ENCODE results near the gene MRPS21. TPM values are rescaled to one million over a fixed set of nuclear protein-coding genes. Genes with fewer than 3 reads are reported as not detected.

The MRPS21 gene
- 60.1 TPM for polyA plus RNA-seq (2012; ENCODE audit: missing spikeins)

GRCh38 chr1:150293433-150294253, at the start of gene MRPS21:
Gene MRPS21, plus strand, starts transcription at chr1:150293861. Its CDS starts 506 bp downstream, at chr1:150294367.
- TF ChIP-seq POLR2AphosphoS5 (IDR thresholded peaks at IDR 0.05; ENCODE audit: low read depth, low read length) (peak; percentile 96), POLR2A (IDR thresholded peaks at IDR 0.05; ENCODE audit: low read depth, low read length) (peak; percentile 98), TAF1 (IDR thresholded peaks at IDR 0.05; ENCODE audit: borderline replicate concordance, low read depth, low read length) (peak; percentile 84)
- DNase-seq (ENCODE audit: insufficient read length) (peak; percentile 78), FAIRE-seq (peak; percentile 95)

- TF ChIP-seq POLR2AphosphoS5 (IDR thresholded peaks at IDR 0.05; ENCODE audit: low read depth, low read length): no peak
- no peak for TF ChIP-seq POLR2A (IDR thresholded peaks at IDR 0.05; ENCODE audit: low read depth, low read length)
- no peak for TF ChIP-seq TAF1 (IDR thresholded peaks at IDR 0.05; ENCODE audit: borderline replicate concordance, low read depth, low read length)
- FAIRE-seq (no peak), DNase-seq (ENCODE audit: insufficient read length) (no peak)
Measured at GRCh38 chr1:150249936-150250335, 43.7 kb upstream of the MRPS21 start.

- FAIRE-seq (no peak), DNase-seq (ENCODE audit: insufficient read length) (no peak)
- TF ChIP-seq TAF1 (IDR thresholded peaks at IDR 0.05; ENCODE audit: borderline replicate concordance, low read depth, low read length) (no peak), POLR2AphosphoS5 (IDR thresholded peaks at IDR 0.05; ENCODE audit: low read depth, low read length) (no peak), POLR2A (IDR thresholded peaks at IDR 0.05; ENCODE audit: low read depth, low read length) (no peak)
Measured at GRCh38 chr1:150256198-150256553, 37.5 kb upstream of the MRPS21 start.

- no peak for DNase-seq (ENCODE audit: insufficient read length)
- TF ChIP-seq POLR2A (IDR thresholded peaks at IDR 0.05; ENCODE audit: low read depth, low read length) (no peak), POLR2AphosphoS5 (IDR thresholded peaks at IDR 0.05; ENCODE audit: low read depth, low read length) (no peak), TAF1 (IDR thresholded peaks at IDR 0.05; ENCODE audit: borderline replicate concordance, low read depth, low read length) (no peak)
- no peak for FAIRE-seq
Measured at GRCh38 chr1:150256554-150257341, 36.9 kb upstream of the MRPS21 start.

GRCh38 chr1:150257624-150258585, 35.8 kb upstream of the MRPS21 start, which contains the start of gene CA14:
Gene CA14, plus strand, starts transcription at chr1:150257774. Its CDS starts 355 bp downstream, at chr1:150258129.
- TF ChIP-seq POLR2AphosphoS5 (IDR thresholded peaks at IDR 0.05; ENCODE audit: low read depth, low read length) (no peak), POLR2A (IDR thresholded peaks at IDR 0.05; ENCODE audit: low read depth, low read length) (no peak), TAF1 (IDR thresholded peaks at IDR 0.05; ENCODE audit: borderline replicate concordance, low read depth, low read length) (no peak)
- DNase-seq (ENCODE audit: insufficient read length): no peak
- FAIRE-seq: no peak

- FAIRE-seq (no peak), DNase-seq (ENCODE audit: insufficient read length) (no peak)
Measured at GRCh38 chr1:150259217-150259616, 34.4 kb upstream of the MRPS21 start.

GRCh38 chr1:150259758-150260669, 33.6 kb upstream of the MRPS21 start:
- TF ChIP-seq POLR2A (IDR thresholded peaks at IDR 0.05; ENCODE audit: low read depth, low read length) (no peak), POLR2AphosphoS5 (IDR thresholded peaks at IDR 0.05; ENCODE audit: low read depth, low read length) (no peak), TAF1 (IDR thresholded peaks at IDR 0.05; ENCODE audit: borderline replicate concordance, low read depth, low read length) (no peak)
- no peak for DNase-seq (ENCODE audit: insufficient read length)
- no peak for FAIRE-seq

More at GRCh38 chr1:150259217-150259616, 34.4 kb upstream of the MRPS21 start:
- no peak for TF ChIP-seq POLR2A (IDR thresholded peaks at IDR 0.05; ENCODE audit: low read depth, low read length)

GRCh38 chr1:150261367-150261766, 32.3 kb upstream of the MRPS21 start:
- FAIRE-seq (no peak), DNase-seq (ENCODE audit: insufficient read length) (no peak)
- TF ChIP-seq TAF1 (IDR thresholded peaks at IDR 0.05; ENCODE audit: borderline replicate concordance, low read depth, low read length): no peak
- no peak for TF ChIP-seq POLR2AphosphoS5 (IDR thresholded peaks at IDR 0.05; ENCODE audit: low read depth, low read length)
- 0 out of 2 replicates have a peak, but pooled peaks have one; percentile 23 for TF ChIP-seq POLR2A (IDR thresholded peaks at IDR 0.05; ENCODE audit: low read depth, low read length)

- no peak for DNase-seq (ENCODE audit: insufficient read length)
- no peak for FAIRE-seq
- TF ChIP-seq POLR2AphosphoS5 (IDR thresholded peaks at IDR 0.05; ENCODE audit: low read depth, low read length) (no peak), TAF1 (IDR thresholded peaks at IDR 0.05; ENCODE audit: borderline replicate concordance, low read depth, low read length) (no peak), POLR2A (IDR thresholded peaks at IDR 0.05; ENCODE audit: low read depth, low read length) (no peak)
Measured at GRCh38 chr1:150262388-150263320, 31.0 kb upstream of the MRPS21 start.

Data from GM12892 (cell line).